HCT116 (cell line): ENCODE measurements around the gene PLCB2. TPM values are rescaled to one million over a fixed set of nuclear protein-coding genes. Genes with fewer than 3 reads are reported as not detected.
A peak's percentile ranks its signal among the peaks of the same experiment; 100 is the strongest.

Source experiments
- ATAC-seq: fragments of 200-7000 bp; cut with Tn5 transposase; 2 replicates; pipeline ENCODE4 v1.9.1; 2020; ENCODE audit warnings: mild to moderate bottlenecking, moderate library complexity
- BruUV-seq: library from RNA; stranded (reverse); fragments of 400-500 nt; replicated peaks from 2 replicates; lab custom pipeline; 2021; lab: Mats Ljungman, UMichigan
- CTCF ChIA-PET: fragments of 300-600 bp; sonication (Branson Sonifier 250); formaldehyde crosslinking; loops from one replicate; lab custom pipeline; 2021; ENCODE audit warnings: antibody characterized with exemption; lab: Charles Lee
- POLR2A ChIA-PET: fragments of 300-600, 350-600 bp; sonication (Branson Sonifier 250); formaldehyde crosslinking; loops from one replicate; lab custom pipeline; 2021; ENCODE audit warnings: antibody characterized with exemption; lab: Charles Lee
- RAD21 ChIA-PET, 2 experiments: fragments of 300-600 bp; sonication (Branson Sonifier 250); formaldehyde crosslinking; loops; one replicate each; lab custom pipeline; 2023; ENCODE audit warnings: low total read pairs in 2 of 2; ENCODE audit not compliant: uncharacterized antibody in 2 of 2, unreplicated experiment in 2 of 2, low non-redundant PET in 1 of 2; lab: Charles Lee
- DNase-seq: peaks from one replicate; pipeline ENCODE4 v3.0.0-alpha.2; 2010; ENCODE audit warnings: low read depth, low spot score
- H2AFZ ChIP-seq: fragments of 200-600 bp; shearing (Covaris generic), sonication (generic); 2 replicates; pipeline ENCODE4 v1.6.1; 2017; ENCODE audit warnings: low read depth, mixed run types, mixed read lengths, antibody characterized with exemption, low read length; ENCODE audit not compliant: poor library complexity, severe bottlenecking
- H3K27ac ChIP-seq: 2 replicates; pipeline ENCODE4 v1.5.1; 2012; ENCODE audit warnings: low read depth, low read length
- H3K27me3 ChIP-seq: fragments of 200-600 bp; sonication (generic); 2 replicates; pipeline ENCODE4 v1.6.1; 2016; ENCODE audit warnings: mixed run types, low read length, mixed read lengths; ENCODE audit not compliant: insufficient read depth
- H3K36me3 ChIP-seq, 2 experiments: fragments of 200-500 bp in 1 of 2; fragments of 200-600 bp in 1 of 2; sonication (Bioruptor generic) in 1 of 2; sonication (generic) in 1 of 2; 2 replicates each; pipeline versions ENCODE4 v1.5.1 to v1.6.1; 2014 to 2016; ENCODE audit warnings: low read length in 2 of 2, inconsistent platforms in 1 of 2, mixed read lengths in 1 of 2, mixed run types in 1 of 2; ENCODE audit not compliant: insufficient read depth in 2 of 2, control insufficient read depth in 1 of 2
- H3K4me1 ChIP-seq, 2 experiments: fragments of 200-600 bp in 1 of 2; sonication (generic) in 1 of 2; 2 replicates each; pipeline versions ENCODE4 v1.5.1 to v1.6.1; 2012 to 2017; ENCODE audit warnings: low read length in 2 of 2, inconsistent platforms in 1 of 2, mild to moderate bottlenecking in 1 of 2, mixed read lengths in 1 of 2, mixed run types in 1 of 2, moderate library complexity in 1 of 2; ENCODE audit not compliant: insufficient read depth in 2 of 2, control insufficient read depth in 1 of 2
- H3K4me2 ChIP-seq: fragments of 200-600 bp; sonication (generic); 2 replicates; pipeline ENCODE4 v1.6.1; 2017; ENCODE audit warnings: mixed run types, low read length, mixed read lengths
- H3K4me3 ChIP-seq, 2 experiments: fragments of 200-600 bp in 1 of 2; sonication (generic) in 1 of 2; replicated peaks in 1 of 2; 2 replicates each; pipeline ENCODE4 v1.5.1; 2011 to 2016; ENCODE audit warnings: low read length in 2 of 2, control low read depth in 1 of 2, low read depth in 1 of 2, mild to moderate bottlenecking in 1 of 2, mixed read lengths in 1 of 2, mixed run types in 1 of 2
- H3K79me2 ChIP-seq: fragments of 200-600 bp; sonication (generic); 2 replicates; pipeline ENCODE4 v1.6.1; 2017; ENCODE audit warnings: mild to moderate bottlenecking, mixed run types, low read length, moderate library complexity, mixed read lengths; ENCODE audit not compliant: insufficient read depth
- H3K9ac ChIP-seq: fragments of 200-600 bp; sonication (generic); 2 replicates; pipeline ENCODE4 v1.6.1; 2016; ENCODE audit warnings: low read length, mixed read lengths
- H3K9me2 ChIP-seq: fragments of 200-600 bp; sonication (generic), shearing (Covaris generic); 2 replicates; pipeline ENCODE4 v1.6.1; 2017; ENCODE audit warnings: mixed run types, mild to moderate bottlenecking, moderate library complexity; ENCODE audit not compliant: insufficient read depth
- H3K9me3 ChIP-seq, 2 experiments: fragments of 200-500 bp in 1 of 2; fragments of 200-600 bp in 1 of 2; sonication (Bioruptor generic) in 1 of 2; sonication (generic) in 1 of 2; 2 replicates each; pipeline ENCODE4 v1.6.1; 2014 to 2017; ENCODE audit warnings: low read length in 2 of 2, mixed read lengths in 2 of 2, inconsistent platforms in 1 of 2, low read depth in 1 of 2, mild to moderate bottlenecking in 1 of 2, mixed run types in 1 of 2, moderate library complexity in 1 of 2; ENCODE audit not compliant: control insufficient read depth in 1 of 2, insufficient read depth in 1 of 2
- H4K20me1 ChIP-seq: fragments of 200-600 bp; sonication (generic), shearing (Covaris generic); 2 replicates; pipeline ENCODE4 v1.6.1; 2017; ENCODE audit warnings: mixed run types, mild to moderate bottlenecking, moderate library complexity; ENCODE audit not compliant: insufficient read depth
- JUND ChIP-seq: IDR thresholded peaks from 2 replicates; pipeline ENCODE4 v1.6.1; 2012
- MAX ChIP-seq: IDR thresholded peaks from 2 replicates; pipeline ENCODE4 v1.6.1; 2012
- POLR2AphosphoS5 ChIP-seq: IDR thresholded peaks from 2 replicates; pipeline ENCODE4 v1.6.1; 2011; ENCODE audit warnings: mild to moderate bottlenecking, low read depth, low read length, moderate library complexity
- SP1 ChIP-seq: IDR thresholded peaks from 2 replicates; pipeline ENCODE4 v1.6.1; 2012; ENCODE audit warnings: low read depth
- TCF7L2 ChIP-seq: IDR thresholded peaks from 2 replicates; pipeline ENCODE4 v1.7.0; 2011; ENCODE audit warnings: borderline replicate concordance, inconsistent platforms; ENCODE audit not compliant: insufficient read depth, insufficient read length; ENCODE audit errors: extremely low read depth
- ZFX ChIP-seq: fragments of 450-650 bp; IDR thresholded peaks from 2 replicates; pipeline ENCODE4 v1.6.1; 2017
- intact Hi-C: fragments of 100-400 bp; cut with micrococcal nuclease; formaldehyde crosslinking; loops from 2 replicates; pipeline ENCODE4 v1.10.0; 2022
- total RNA-seq: library from RNA; stranded (reverse); gene quantifications from one replicate; pipeline ENCODE4 v1.2.1, GENCODE V29; 2021; ENCODE audit not compliant: unreplicated experiment

The PLCB2 gene
- total RNA-seq, 1 experiment from 2014 or later, result 2.8 TPM

GRCh38 chr15:40340740-40341400, 33.1 kb upstream of the PLCB2 start, which contains the start of gene CCDC9B:
CCDC9B (minus strand) TSS chr15:40340939; CDS start chr15:40340819, 120 bp downstream.
- Histone ChIP-seq H3K4me2 (peak within 1 kb of the TSS; percentile 87), H3K36me3 (peaks cover 0 to 3% of the 10 kb centered on the region in 2 experiments; a peak in 1 of 4 replicates), H3K4me3 (peak within 1 kb of the TSS; percentile 57 to 60), H4K20me1 (no peaks in the 10 kb centered on the region), H3K9me3 (no peaks in the 10 kb centered on the region), H3K9ac (peak within 1 kb of the TSS; percentile 76), H3K79me2 (peaks cover 5% of the 10 kb centered on the region; the same call in 1 of the 2 replicates), H3K27me3 (no peaks in the 10 kb centered on the region), H3K9me2 (no peaks in the 10 kb centered on the region), H3K27ac (peak within 1 kb of the TSS; percentile 92), H3K4me1 (peaks cover 41 to 67% of the 10 kb centered on the region in 2 experiments), H2AFZ (no peak within 1 kb of the TSS)
- ChIA-PET CTCF (interaction anchor here (0.6 to 5.2 kb wide), 14 partner anchors 8 to 517 kb away, joined by 3 to 55 read pairs (median 4); partner anchors contain the start of genes INAFM2 and IVD), RAD21 (interaction anchor here (1.3 kb wide), 2 partner anchors 81 kb away, joined by 3 to 7 read pairs; no protein-coding TSS in a partner anchor), POLR2A (interaction anchor here (1.0 to 3.4 kb wide), 6 partner anchors 15 to 62 kb away, joined by 3 to 11 read pairs (median 3); partner anchors contain the start of genes DISP2 and INAFM2)
- TF ChIP-seq JUND (no peak), TCF7L2 (peak; percentile 24), ZFX (peak; percentile 71), MAX (no peak), POLR2AphosphoS5 (peak; percentile 75), SP1 (no peak)
- ATAC-seq, result peak; percentile 41
- peak; percentile 48 for DNase-seq
- no TSS peak for BruUV-seq
- intact Hi-C loops, result loop anchor here (1.0 to 10.0 kb wide), 2 partner anchors 81 to 164 kb away; no protein-coding TSS in a partner anchor
